ENCODE measurements around the gene LGMN.

LGMN gene

GRCh38 chr14:92704821-92705220 is 43.6 kb downstream of the LGMN start:
- TF ChIP-seq FOXM1 (IDR thresholded peaks at IDR 0.05; ENCODE audit: borderline replicate concordance, low read depth): no peak
- no peak for TF ChIP-seq TCF12 (IDR thresholded peaks at IDR 0.05; ENCODE audit: low read depth)
- no peak for TF ChIP-seq EGR1 (IDR thresholded peaks at IDR 0.05)
- no peak for TF ChIP-seq REST (IDR thresholded peaks at IDR 0.05; ENCODE audit: low read depth)
- no peak for TF ChIP-seq MAX (IDR thresholded peaks at IDR 0.05)
- no peak for TF ChIP-seq USF1 (IDR thresholded peaks at IDR 0.05)
- no peak for TF ChIP-seq RAD21 (IDR thresholded peaks at IDR 0.05; ENCODE audit: low read depth)
- TF ChIP-seq NFIC (IDR thresholded peaks at IDR 0.05): no peak
- no peak for TF ChIP-seq YY1 (IDR thresholded peaks at IDR 0.05; ENCODE audit: low read depth)
- no peak for TF ChIP-seq TEAD4 (IDR thresholded peaks at IDR 0.05)
- TF ChIP-seq CEBPB (IDR thresholded peaks at IDR 0.05): no peak
- no peak for TF ChIP-seq EP300 (IDR thresholded peaks at IDR 0.05; ENCODE audit: borderline replicate concordance)
- no peak for TF ChIP-seq ZBTB7A (IDR thresholded peaks at IDR 0.05; ENCODE audit: low read depth)
- TF ChIP-seq CREB1 (IDR thresholded peaks at IDR 0.05; ENCODE audit: low read depth): no peak
- TF ChIP-seq TAF1 (IDR thresholded peaks at IDR 0.05; ENCODE audit: low read depth): no peak

GRCh38 chr14:92704036-92704804 is 44.2 kb downstream of the LGMN start:
- TF ChIP-seq USF1 (IDR thresholded peaks at IDR 0.05): no peak
- TF ChIP-seq EGR1 (IDR thresholded peaks at IDR 0.05): no peak

GRCh38 chr14:92703516-92703915 is 44.9 kb downstream of the LGMN start:
- no peak for TF ChIP-seq FOXM1 (IDR thresholded peaks at IDR 0.05; ENCODE audit: borderline replicate concordance, low read depth)
- no peak for TF ChIP-seq YY1 (IDR thresholded peaks at IDR 0.05; ENCODE audit: low read depth)
- TF ChIP-seq CEBPB (IDR thresholded peaks at IDR 0.05): no peak
- TF ChIP-seq TCF12 (IDR thresholded peaks at IDR 0.05; ENCODE audit: low read depth): no peak
- no peak for TF ChIP-seq CREB1 (IDR thresholded peaks at IDR 0.05; ENCODE audit: low read depth)
- TF ChIP-seq REST (IDR thresholded peaks at IDR 0.05; ENCODE audit: low read depth): no peak
- no peak for TF ChIP-seq RAD21 (IDR thresholded peaks at IDR 0.05; ENCODE audit: low read depth)
- no peak for TF ChIP-seq NFIC (IDR thresholded peaks at IDR 0.05)
- TF ChIP-seq MAX (IDR thresholded peaks at IDR 0.05): no peak
- no peak for TF ChIP-seq TAF1 (IDR thresholded peaks at IDR 0.05; ENCODE audit: low read depth)
- no peak for TF ChIP-seq TEAD4 (IDR thresholded peaks at IDR 0.05)
- no peak for TF ChIP-seq USF1 (IDR thresholded peaks at IDR 0.05)
- TF ChIP-seq ZBTB7A (IDR thresholded peaks at IDR 0.05; ENCODE audit: low read depth): no peak
- TF ChIP-seq EGR1 (IDR thresholded peaks at IDR 0.05): no peak
- TF ChIP-seq EP300 (IDR thresholded peaks at IDR 0.05; ENCODE audit: borderline replicate concordance): no peak

GRCh38 chr14:92702441-92702918 is 45.9 kb downstream of the LGMN start:
- no peak for TF ChIP-seq NFIC (IDR thresholded peaks at IDR 0.05)
- no peak for TF ChIP-seq TEAD4 (IDR thresholded peaks at IDR 0.05)
- no peak for TF ChIP-seq MAX (IDR thresholded peaks at IDR 0.05)
- TF ChIP-seq YY1 (IDR thresholded peaks at IDR 0.05; ENCODE audit: low read depth): no peak
- no peak for TF ChIP-seq TAF1 (IDR thresholded peaks at IDR 0.05; ENCODE audit: low read depth)
- no peak for TF ChIP-seq CREB1 (IDR thresholded peaks at IDR 0.05; ENCODE audit: low read depth)
- TF ChIP-seq TCF12 (IDR thresholded peaks at IDR 0.05; ENCODE audit: low read depth): no peak
- TF ChIP-seq ZBTB7A (IDR thresholded peaks at IDR 0.05; ENCODE audit: low read depth): no peak
- no peak for TF ChIP-seq FOXM1 (IDR thresholded peaks at IDR 0.05; ENCODE audit: borderline replicate concordance, low read depth)
- no peak for TF ChIP-seq EGR1 (IDR thresholded peaks at IDR 0.05)
- no peak for TF ChIP-seq USF1 (IDR thresholded peaks at IDR 0.05)
- no peak for TF ChIP-seq EP300 (IDR thresholded peaks at IDR 0.05; ENCODE audit: borderline replicate concordance)
- no peak for TF ChIP-seq CEBPB (IDR thresholded peaks at IDR 0.05)

Measured in Ishikawa (cell line).